Measurements from ENCODE around the gene INHBB. TPM values are rescaled to one million over a fixed set of nuclear protein-coding genes. Genes with fewer than 3 reads are reported as not detected.
"Not testable (repeated sequence)": the region's sequence is repeated elsewhere in the genome, so short reads cannot be mapped to it uniquely, and the experiment has no call there.

INHBB gene
- total RNA-seq, 6 donors from 2014 or later: 2.3 to 12.4 (median 8.0) TPM

GRCh38 chr2:120318626-120319025, 27.3 kb upstream of the INHBB start:
- TF ChIP-seq POLR2AphosphoS5 (IDR thresholded peaks at IDR 0.05) (no peak), EP300 (IDR thresholded peaks at IDR 0.05) (no peak), CTCF (IDR thresholded peaks at IDR 0.05) (no peak), POLR2A (IDR thresholded peaks at IDR 0.05) (no peak)
- DNase-seq (no peak), ATAC-seq (ENCODE audit: low FRiP score in 2 of 2) (peak in 1 of 2 donors; percentile 50)
- no peaks in the 10 kb centered on the region for H3K36me3 ChIP-seq
- H3K9me3 ChIP-seq: no peaks in the 10 kb centered on the region
- peaks cover 10 to 20% (median 15%) of the 10 kb centered on the region in 4 donors for H3K4me1 ChIP-seq
- H3K4me3 ChIP-seq: no peak overlapping the region
- WGBS, 2 donors: 60 to 65% methylated on average over 4 to 8 of the region's 8 CpGs
- H3K27me3 ChIP-seq: no peaks in the 10 kb centered on the region
- H3K27ac ChIP-seq: no peak overlapping the region

GRCh38 chr2:120319123-120319522, 26.8 kb upstream of the INHBB start:
- no peak for ATAC-seq (ENCODE audit: low FRiP score in 2 of 2)
- no peak for TF ChIP-seq CTCF (IDR thresholded peaks at IDR 0.05)
- no peak for TF ChIP-seq POLR2A (IDR thresholded peaks at IDR 0.05)
- TF ChIP-seq POLR2AphosphoS5 (IDR thresholded peaks at IDR 0.05): no peak
- TF ChIP-seq EP300 (IDR thresholded peaks at IDR 0.05): no peak
- H3K27me3 ChIP-seq: no peaks in the 10 kb centered on the region
- H3K27ac ChIP-seq: no peak overlapping the region
- H3K4me3 ChIP-seq: no peak overlapping the region
- 80 to 87% methylated on average over 10 of the region's 10 CpGs for WGBS, 2 donors
- no peak for DNase-seq
- no peaks in the 10 kb centered on the region for H3K36me3 ChIP-seq
- H3K4me1 ChIP-seq: peaks cover 7 to 15% (median 13%) of the 10 kb centered on the region in 4 donors
- no peaks in the 10 kb centered on the region for H3K9me3 ChIP-seq

- Histone ChIP-seq H3K27ac (no peak overlapping the region), H3K4me1 (peaks cover 7 to 14% (median 10%) of the 10 kb centered on the region in 4 donors), H3K9me3 (no peaks in the 10 kb centered on the region), H3K36me3 (no peaks in the 10 kb centered on the region), H3K4me3 (no peak overlapping the region), H3K27me3 (no peaks in the 10 kb centered on the region)
- no peak for ATAC-seq (ENCODE audit: low FRiP score in 2 of 2)
- no peak for TF ChIP-seq POLR2AphosphoS5 (IDR thresholded peaks at IDR 0.05)
- no peak for TF ChIP-seq EP300 (IDR thresholded peaks at IDR 0.05)
- no peak for TF ChIP-seq CTCF (IDR thresholded peaks at IDR 0.05)
- no peak for TF ChIP-seq POLR2A (IDR thresholded peaks at IDR 0.05)
- DNase-seq: no peak
- 68 to 78% methylated on average over 16 to 18 of the region's 18 CpGs for WGBS, 2 donors
Observed at GRCh38 chr2:120319686-120320317, 26.1 kb upstream of the INHBB start.

GRCh38 chr2:120320318-120320851, 25.6 kb upstream of the INHBB start:
- DNase-seq (no peak), ATAC-seq (ENCODE audit: low FRiP score in 2 of 2) (no peak)
- Histone ChIP-seq H3K9me3 (no peaks in the 10 kb centered on the region), H3K36me3 (no peaks in the 10 kb centered on the region), H3K27ac (no peak overlapping the region), H3K4me1 (peaks cover 7 to 14% (median 10%) of the 10 kb centered on the region in 4 donors), H3K27me3 (no peaks in the 10 kb centered on the region), H3K4me3 (no peak overlapping the region)
- WGBS, 2 donors: 61 to 70% methylated on average over 6 to 10 of the region's 10 CpGs
- no peak for TF ChIP-seq POLR2A (IDR thresholded peaks at IDR 0.05)
- no peak for TF ChIP-seq EP300 (IDR thresholded peaks at IDR 0.05)
- no peak for TF ChIP-seq POLR2AphosphoS5 (IDR thresholded peaks at IDR 0.05)
- no peak for TF ChIP-seq CTCF (IDR thresholded peaks at IDR 0.05)

- H3K27me3 ChIP-seq; H3K27ac ChIP-seq; H3K9me3 ChIP-seq; ATAC-seq (ENCODE audit: low FRiP score in 2 of 2); H3K36me3 ChIP-seq; DNase-seq; H3K4me3 ChIP-seq: not testable (repeated sequence)
- 83 to 93% methylated on average over 5 of the region's 5 CpGs for WGBS, 2 donors
- H3K4me1 ChIP-seq: peaks cover 7 to 14% (median 10%) of the 10 kb centered on the region in 4 donors
Observed at GRCh38 chr2:120320887-120321556, 24.9 kb upstream of the INHBB start.
